SH-SY5Y (cell line): ENCODE results near the gene C9orf72.

Source experiments
- GATA2 ChIP-seq: IDR thresholded peaks from 2 replicates; pipeline ENCODE4 v1.6.1; 2011; ENCODE audit warnings: mild to moderate bottlenecking, low read depth, low read length
- GATA3 ChIP-seq: IDR thresholded peaks from 2 replicates; pipeline ENCODE4 v1.6.1; 2011; ENCODE audit warnings: low read depth, mild to moderate bottlenecking, low read length, moderate library complexity

DNA sequence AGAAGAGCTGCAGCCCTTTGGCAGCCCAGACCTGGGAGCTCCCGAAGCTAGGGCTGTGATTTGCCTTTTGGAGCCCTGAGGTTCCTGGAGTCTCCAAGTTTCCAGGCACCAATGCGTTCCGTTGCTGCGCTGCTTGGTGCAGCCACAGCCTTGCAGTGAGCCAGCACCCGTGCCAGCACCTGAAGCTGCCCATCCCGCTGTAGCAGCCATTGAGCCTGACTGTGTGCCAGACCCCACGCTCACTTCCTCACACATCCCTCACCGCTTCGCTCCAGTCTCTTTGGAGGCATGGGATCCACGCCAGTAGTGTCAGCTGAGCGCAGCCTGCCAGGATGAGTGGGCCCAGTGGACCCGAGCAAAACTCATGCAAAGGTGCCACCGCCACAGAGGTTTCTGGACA lies 22.5 kb upstream of the C9orf72 start:
- no peak for TF ChIP-seq GATA2
- TF ChIP-seq GATA3 = no peak
